HEK293T (cell line): ENCODE data around the gene CYP2C9.
"Not testable (repeated sequence)": the region's sequence is repeated elsewhere in the genome, so short reads cannot be mapped to it uniquely, and the experiment has no call there.

Experiments used
- CTCF ChIA-PET: fragments of 350-600 bp; formaldehyde crosslinking; extraction: SDS; loops from one replicate; lab custom pipeline; 2021; ENCODE audit warnings: antibody characterized with exemption, inconsistent platforms; lab: Yijun Ruan, JAX
- POLR2A ChIA-PET: fragments of 350-600 bp; formaldehyde crosslinking; extraction: SDS; loops from one replicate; lab custom pipeline; 2020; ENCODE audit warnings: antibody characterized with exemption, inconsistent platforms; lab: Yijun Ruan, JAX
- DNase-seq: peaks from one replicate; pipeline ENCODE4 v3.0.0; 2012; ENCODE audit warnings: mixed read lengths; ENCODE audit errors: extremely low spot score
- ARNT ChIP-seq: fragments of 450-650 bp; IDR thresholded peaks from 2 replicates; pipeline ENCODE4 v1.6.1; 2017; ENCODE audit warnings: mild to moderate bottlenecking
- BHLHE40 ChIP-seq: fragments of 450-650 bp; IDR thresholded peaks from 2 replicates; pipeline ENCODE4 v1.6.1; 2016; ENCODE audit warnings: mild to moderate bottlenecking, moderate library complexity, borderline replicate concordance
- CTBP1 ChIP-seq: fragments of 450-650 bp; IDR thresholded peaks from 2 replicates; pipeline ENCODE4 v1.6.1; 2016; ENCODE audit warnings: borderline replicate concordance
- ELF4 ChIP-seq: fragments of 450-650 bp; IDR thresholded peaks from 2 replicates; pipeline ENCODE4 v1.6.1; 2017; ENCODE audit warnings: antibody characterized with exemption
- FOXA1 ChIP-seq: fragments of 450-650 bp; IDR thresholded peaks from 2 replicates; pipeline ENCODE4 v1.6.1; 2016; ENCODE audit warnings: mild to moderate bottlenecking
- FOXK2 ChIP-seq: fragments of 450-650 bp; IDR thresholded peaks from 2 replicates; pipeline ENCODE4 v1.6.1; 2016; ENCODE audit warnings: mild to moderate bottlenecking
- FOXM1 ChIP-seq: fragments of 450-650 bp; IDR thresholded peaks from 2 replicates; pipeline ENCODE4 v1.6.1; 2017; ENCODE audit warnings: mild to moderate bottlenecking, borderline replicate concordance
- HDGF ChIP-seq: fragments of 450-650 bp; IDR thresholded peaks from 2 replicates; pipeline ENCODE4 v1.6.1; 2017; ENCODE audit warnings: antibody characterized with exemption, borderline replicate concordance
- L3MBTL2 ChIP-seq: fragments of 450-650 bp; conservative IDR thresholded peaks from 2 replicates; pipeline ENCODE4 v1.6.1; 2016; ENCODE audit warnings: mild to moderate bottlenecking
- LEF1 ChIP-seq: fragments of 450-650 bp; IDR thresholded peaks from 2 replicates; pipeline ENCODE4 v1.6.1; 2017; ENCODE audit warnings: mild to moderate bottlenecking, borderline replicate concordance
- NFRKB ChIP-seq: fragments of 450-650 bp; IDR thresholded peaks from 2 replicates; pipeline ENCODE4 v1.6.1; 2016; ENCODE audit warnings: mild to moderate bottlenecking, moderate library complexity
- SP1 ChIP-seq: fragments of 450-650 bp; IDR thresholded peaks from 2 replicates; pipeline ENCODE4 v1.6.1; 2017
- SUZ12 ChIP-seq: fragments of 450-650 bp; IDR thresholded peaks from 2 replicates; pipeline ENCODE4 v1.6.1; 2016; ENCODE audit warnings: mild to moderate bottlenecking
- TARDBP ChIP-seq: fragments of 450-650 bp; IDR thresholded peaks from 2 replicates; pipeline ENCODE4 v1.6.1; 2016
- ZNF384 ChIP-seq: fragments of 450-650 bp; IDR thresholded peaks from 2 replicates; pipeline ENCODE4 v1.6.1; 2016
- TF ChIP-seq, protein P1 (sequence below): fragments of 450-650 bp; IDR thresholded peaks from 2 replicates; pipeline ENCODE4 v1.6.1; 2016

The CYP2C9 gene

DNA sequence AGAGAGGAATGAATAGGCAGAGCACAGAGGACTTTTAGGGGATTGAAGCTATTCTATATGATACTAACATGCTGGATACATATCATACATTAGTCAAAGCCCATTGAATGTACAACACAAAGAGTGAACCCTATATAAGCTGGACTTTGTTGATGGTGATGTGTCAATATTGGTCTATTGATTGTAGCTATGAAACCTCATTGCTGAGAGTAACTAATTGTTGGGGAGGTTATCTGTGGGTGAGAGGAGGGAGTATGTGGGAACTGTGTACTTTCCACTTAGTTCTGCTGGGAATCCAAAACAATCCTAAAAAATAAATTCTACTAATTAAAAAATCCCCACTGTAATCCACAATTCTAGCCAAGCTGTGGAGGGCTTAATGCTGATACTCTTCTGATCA lies 22.0 kb upstream of the CYP2C9 start:
- TF ChIP-seq BHLHE40 (no peak), ELF4 (no peak), FOXA1 (no peak), SUZ12 (no peak), SP1 (no peak), FOXM1 (no peak), ARNT (no peak), FOXK2 (no peak), ZNF384 (no peak), LEF1 (no peak), L3MBTL2 (no peak), HDGF (no peak), TARDBP (no peak)
- TF ChIP-seq, protein P1, sequence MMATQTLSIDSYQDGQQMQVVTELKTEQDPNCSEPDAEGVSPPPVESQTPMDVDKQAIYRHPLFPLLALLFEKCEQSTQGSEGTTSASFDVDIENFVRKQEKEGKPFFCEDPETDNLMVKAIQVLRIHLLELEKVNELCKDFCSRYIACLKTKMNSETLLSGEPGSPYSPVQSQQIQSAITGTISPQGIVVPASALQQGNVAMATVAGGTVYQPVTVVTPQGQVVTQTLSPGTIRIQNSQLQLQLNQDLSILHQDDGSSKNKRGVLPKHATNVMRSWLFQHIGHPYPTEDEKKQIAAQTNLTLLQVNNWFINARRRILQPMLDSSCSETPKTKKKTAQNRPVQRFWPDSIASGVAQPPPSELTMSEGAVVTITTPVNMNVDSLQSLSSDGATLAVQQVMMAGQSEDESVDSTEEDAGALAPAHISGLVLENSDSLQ, result no peak
- ChIA-PET POLR2A (no interaction called here), CTCF (no interaction called here)
- DNase-seq, result no peak

DNA sequence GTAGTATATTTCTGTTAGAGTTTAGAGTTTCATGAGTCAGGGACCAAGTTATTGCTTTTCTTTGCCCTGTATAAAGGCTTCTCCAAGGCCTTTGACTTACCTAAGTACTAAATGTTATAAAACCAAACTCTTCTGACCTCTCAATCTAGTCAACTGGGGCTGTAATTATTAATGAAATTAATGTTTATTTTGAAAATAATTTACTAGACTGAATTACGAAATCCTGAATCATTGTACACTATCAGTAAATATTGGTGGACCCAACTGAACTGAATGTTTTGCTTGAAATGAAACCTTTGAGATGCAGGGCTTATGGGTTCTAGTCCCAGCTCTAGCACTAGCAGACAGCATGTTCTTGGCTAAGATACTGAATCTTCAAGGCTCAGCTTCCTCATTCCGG lies 1.7 kb upstream of the CYP2C9 start:
- TF ChIP-seq, protein P1, result no peak
- TF ChIP-seq CTBP1 (no peak), LEF1 (no peak), L3MBTL2 (no peak), FOXA1 (no peak), ARNT (no peak), NFRKB (no peak), HDGF (no peak), SUZ12 (no peak), FOXK2 (no peak), SP1 (no peak), TARDBP (no peak), FOXM1 (no peak), ZNF384 (no peak), ELF4 (no peak), BHLHE40 (no peak)
- ChIA-PET POLR2A (no interaction called here), CTCF (interaction anchor here (0.6 kb wide), 1 partner anchor 516 kb away, joined by 5 read pairs; no protein-coding TSS in a partner anchor)
- no peak for DNase-seq

DNA sequence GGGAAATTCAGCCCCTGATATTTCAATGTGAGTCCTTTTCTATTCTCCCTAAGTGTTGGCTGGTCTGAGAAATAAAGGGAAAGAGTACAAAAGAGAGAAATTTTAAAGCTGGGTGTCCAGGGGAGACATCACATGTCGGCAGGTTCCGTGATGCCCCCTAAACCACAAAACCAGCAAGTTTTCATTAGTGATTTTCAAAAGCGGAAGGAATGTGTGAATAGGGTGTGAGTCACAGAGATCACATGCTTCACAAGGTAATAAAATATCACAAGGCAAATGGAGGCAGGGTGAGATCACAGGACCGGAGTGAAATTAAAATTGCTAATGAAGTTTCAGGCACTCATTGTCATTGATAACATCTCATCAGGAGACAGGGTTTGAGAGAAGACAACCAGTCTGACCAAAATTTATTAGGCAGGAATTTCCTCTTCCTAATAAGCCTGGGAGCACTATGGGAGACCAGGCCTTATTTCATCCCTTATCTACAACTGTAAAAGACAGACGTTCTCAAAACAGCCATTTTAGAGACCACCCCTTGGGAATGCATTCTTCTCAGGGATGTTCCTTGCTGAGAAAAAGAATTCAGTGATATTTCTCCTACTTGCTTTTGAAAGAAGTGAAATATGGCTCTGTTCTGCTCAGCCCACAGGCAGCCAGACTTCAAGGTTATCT lies 5.1 kb downstream of the CYP2C9 start:
- CTCF ChIA-PET, POLR2A ChIA-PET, DNase-seq: not testable (repeated sequence)

DNA sequence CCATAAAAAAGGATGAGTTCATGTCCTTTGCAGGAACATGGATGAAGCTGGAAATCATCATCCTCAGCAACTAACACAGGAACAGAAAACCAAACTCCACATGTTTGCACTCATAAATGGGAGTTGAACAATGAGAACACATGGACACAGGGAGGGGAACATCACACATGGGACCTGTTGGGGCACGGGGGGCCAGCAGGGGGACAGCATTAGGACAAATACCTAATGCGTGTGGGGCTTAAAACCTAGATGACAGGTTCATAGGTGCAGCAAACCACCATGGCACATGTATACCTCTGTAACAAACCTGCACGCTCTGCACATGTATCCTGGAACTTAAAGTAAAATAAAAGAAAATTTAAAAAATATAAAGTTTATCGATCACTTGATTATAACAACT lies 7.7 kb downstream of the CYP2C9 start:
- DNase-seq, POLR2A ChIA-PET, CTCF ChIA-PET: not testable (repeated sequence)

DNA sequence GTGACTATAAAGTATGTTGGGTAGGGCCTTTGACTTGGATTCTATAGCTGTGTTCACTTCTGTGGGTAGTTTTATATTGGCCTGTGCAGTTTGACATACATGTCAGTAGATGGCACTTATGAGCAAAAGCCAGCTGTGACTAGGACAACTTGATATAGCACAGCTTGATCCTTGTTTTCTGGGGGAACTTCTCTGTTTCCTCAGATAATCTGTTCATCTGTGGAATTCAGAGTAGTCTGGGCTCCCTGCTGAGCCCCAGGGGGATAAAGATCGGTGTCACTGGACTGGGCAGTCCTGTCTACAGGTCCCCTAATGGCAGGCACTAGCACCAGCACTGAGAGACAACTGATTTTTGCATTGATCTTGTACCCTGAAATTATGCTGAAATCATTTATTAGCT lies 25.4 kb downstream of the CYP2C9 start:
- ChIA-PET POLR2A (no interaction called here), CTCF (interaction anchor here (0.6 to 1.1 kb wide), 5 partner anchors 11 to 74 kb away, joined by 3 to 4 read pairs (median 3); no protein-coding TSS in a partner anchor)
- no peak for TF ChIP-seq FOXA1
- TF ChIP-seq, protein P1, result peak; percentile 27; the same call in 1 of the 2 replicates
- TF ChIP-seq CTBP1, result no peak
- no peak for TF ChIP-seq SUZ12
- DNase-seq, result peak; percentile 52

DNA sequence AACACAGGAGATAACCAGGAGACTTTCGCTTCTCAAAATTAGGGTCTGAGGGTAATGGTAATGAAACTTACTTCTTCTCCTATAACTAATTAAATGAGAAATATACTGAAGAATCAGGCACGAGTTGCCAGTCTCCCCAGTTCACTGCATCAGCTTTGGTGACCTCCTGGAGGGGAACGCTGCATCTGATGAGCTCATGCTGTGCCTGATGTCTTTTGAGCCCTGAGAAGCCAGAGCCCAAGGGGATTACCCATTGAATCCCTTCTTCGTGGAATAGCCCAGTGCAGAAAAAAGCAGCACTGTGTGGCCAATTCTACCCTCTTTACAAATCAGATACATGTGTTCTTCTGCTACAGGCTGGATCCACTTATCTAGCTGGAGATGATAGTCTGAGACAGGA lies 45.1 kb downstream of the CYP2C9 start:
- no peak for DNase-seq
- CTCF ChIA-PET, result interaction anchor here (1.1 kb wide), 1 partner anchor 20 kb away, joined by 3 read pairs; no protein-coding TSS in a partner anchor
- TF ChIP-seq ELF4 (no peak), FOXA1 (no peak), SP1 (no peak), BHLHE40 (no peak), ZNF384 (no peak), TARDBP (no peak), FOXK2 (no peak)
- TF ChIP-seq, protein P1, result no peak
- POLR2A ChIA-PET, result no interaction called here

DNA sequence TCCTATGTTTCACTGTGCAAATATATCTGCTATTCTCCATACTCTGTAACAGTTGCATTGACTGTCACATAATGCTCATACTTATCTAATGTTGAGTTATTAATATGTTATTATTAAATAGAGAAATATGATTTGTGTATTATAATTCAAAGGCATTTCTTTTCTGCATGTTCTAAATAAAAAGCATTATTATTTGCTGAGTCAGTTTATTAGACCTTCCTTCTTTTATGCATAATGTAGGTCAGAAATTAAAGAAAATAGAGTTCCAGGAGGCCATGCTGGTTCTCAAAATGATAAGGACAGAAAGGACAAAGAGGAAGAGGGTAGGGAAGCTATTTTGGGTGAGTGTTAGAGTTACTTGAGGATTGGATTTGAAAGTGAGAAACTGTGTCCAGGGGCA lies 50.7 kb downstream of the CYP2C9 start:
- no peak for TF ChIP-seq HDGF
- TF ChIP-seq ELF4, result no peak
- TF ChIP-seq FOXK2, result no peak
- TF ChIP-seq NFRKB, result no peak
- no peak for TF ChIP-seq SUZ12
- TF ChIP-seq ARNT, result no peak
- TF ChIP-seq SP1, result no peak
- TF ChIP-seq BHLHE40, result no peak
- no peak for TF ChIP-seq LEF1
- no peak for TF ChIP-seq ZNF384
- no peak for TF ChIP-seq L3MBTL2
- TF ChIP-seq FOXA1, result no peak
- no peak for TF ChIP-seq TARDBP
- no peak for TF ChIP-seq FOXM1
- TF ChIP-seq, protein P1, result no peak
- ChIA-PET CTCF (no interaction called here), POLR2A (no interaction called here)
- no peak for DNase-seq
